Posterior cingulate gyrus (tissue), 11 donors: Measurements from ENCODE around the gene MFN2.
A peak's percentile ranks its signal among the peaks of the same experiment; 100 is the strongest.
"Not testable (repeated sequence)": the region's sequence is repeated elsewhere in the genome, so short reads cannot be mapped to it uniquely, and the experiment has no call there.

Source experiments
- DNase-seq, 10 donors: peaks; one replicate each; pipeline versions ENCODE4 v3.0.0 to v3.0.0-alpha.2; 2020 to 2021; ENCODE audit warnings: mixed read lengths in 3 of 10
- intact Hi-C: fragments of 100-400 bp; cut with DNase I; formaldehyde crosslinking; loops from one replicate; pipeline ENCODE4 v1.15.1; 2023

MFN2 gene

GRCh38 chr1:12014141-12014991, 34.1 kb downstream of the MFN2 start:
- peak in 3 of 10 donors; percentile 4 to 48 (median 47) for DNase-seq
- intact Hi-C loops = no loop called here

- intact Hi-C loops = no loop called here
- DNase-seq = peak in 3 of 10 donors; percentile 25 to 35 (median 32)
Measured at GRCh38 chr1:12015001-12015491, 34.8 kb downstream of the MFN2 start.

GRCh38 chr1:12015499-12015898, 35.3 kb downstream of the MFN2 start:
- intact Hi-C loops = no loop called here
- peak in 2 of 10 donors; percentile 5 to 33 for DNase-seq

GRCh38 chr1:12016182-12016581, 35.9 kb downstream of the MFN2 start:
- intact Hi-C loops = no loop called here
- DNase-seq = peak in 1 of 10 donors; percentile 29

GRCh38 chr1:12019858-12020509, 39.7 kb downstream of the MFN2 start:
- peak in 1 of 10 donors; percentile 29 for DNase-seq
- intact Hi-C loops = no loop called here

- intact Hi-C loops = no loop called here
- peak in 1 of 10 donors; percentile 61 for DNase-seq
Measured at GRCh38 chr1:12021616-12022015, 41.4 kb downstream of the MFN2 start.

GRCh38 chr1:12022036-12022435, 41.8 kb downstream of the MFN2 start:
- peak in 1 of 10 donors; percentile 64 for DNase-seq

GRCh38 chr1:12026586-12026985, 46.3 kb downstream of the MFN2 start:
- peak in 1 of 10 donors; percentile 57 for DNase-seq
- intact Hi-C loops = no loop called here

More at GRCh38 chr1:12022036-12022435, 41.8 kb downstream of the MFN2 start:
- intact Hi-C loops = no loop called here

GRCh38 chr1:12028248-12028647, 48.0 kb downstream of the MFN2 start:
- DNase-seq = no peak
- intact Hi-C loops = no loop called here

GRCh38 chr1:12028957-12029511, 48.8 kb downstream of the MFN2 start:
- DNase-seq = peak in 1 of 10 donors; percentile 78
- intact Hi-C loops = no loop called here

- peak in 1 of 10 donors; percentile 73 for DNase-seq
- intact Hi-C loops = no loop called here
Measured at GRCh38 chr1:12029720-12030339, 49.6 kb downstream of the MFN2 start.

- intact Hi-C loops = no loop called here
- peak in 7 of 10 donors; percentile 24 to 91 (median 48) for DNase-seq
Measured at GRCh38 chr1:12031039-12031980, 51.1 kb downstream of the MFN2 start.

- intact Hi-C loops = no loop called here
- DNase-seq = no peak
Measured at GRCh38 chr1:12032161-12032621, 51.9 kb downstream of the MFN2 start.

GRCh38 chr1:12033441-12033840, 53.2 kb downstream of the MFN2 start:
- DNase-seq, intact Hi-C loops: not testable (repeated sequence)

GRCh38 chr1:12034381-12034801, 54.1 kb downstream of the MFN2 start:
- peak in 1 of 10 donors; percentile 18 for DNase-seq
- intact Hi-C loops = no loop called here

- no peak for DNase-seq
Measured at GRCh38 chr1:12035312-12035711, 55.1 kb downstream of the MFN2 start.

GRCh38 chr1:12037486-12038355, 57.5 kb downstream of the MFN2 start:
- intact Hi-C loops = no loop called here
- peak in 1 of 10 donors; percentile 50 for DNase-seq

More at GRCh38 chr1:12035312-12035711, 55.1 kb downstream of the MFN2 start:
- intact Hi-C loops = no loop called here
